Inferior parietal cortex (tissue), 1 donor: ENCODE measurements around the gene MKNK2.
"Not testable (repeated sequence)": the region's sequence is repeated elsewhere in the genome, so short reads cannot be mapped to it uniquely, and the experiment has no call there.

ENCODE experiments used
- DNase-seq: peaks from one replicate; pipeline ENCODE4 v3.0.0-alpha.2; 2016; ENCODE audit errors: extremely low spot score

The MKNK2 gene

DNA sequence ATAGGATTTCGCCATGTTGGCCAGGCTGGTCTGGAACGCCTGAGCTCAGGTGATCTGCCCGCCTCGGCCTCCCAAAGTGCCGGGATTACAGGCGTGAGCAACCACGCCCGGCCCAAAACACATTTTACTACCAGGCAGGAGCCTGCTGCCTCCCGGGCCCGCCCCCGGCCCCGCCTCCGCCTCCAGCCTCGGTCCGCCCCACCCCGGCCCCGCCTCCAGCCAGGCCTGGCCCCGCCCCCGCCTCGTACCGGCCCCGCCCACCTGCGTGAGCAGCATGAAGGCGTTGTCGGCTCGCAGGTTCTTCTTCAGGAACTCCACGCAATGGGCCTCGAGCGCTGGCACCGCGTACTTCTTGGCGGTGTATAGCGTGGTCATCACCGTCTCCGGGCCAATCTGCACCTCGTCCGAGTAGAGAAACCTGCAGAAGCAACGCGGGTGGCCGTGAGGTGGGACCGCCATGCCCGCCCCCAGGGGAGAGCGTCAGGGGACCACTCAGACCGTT lies 58.2 kb downstream of the MKNK2 start:
- no peak for DNase-seq

DNA sequence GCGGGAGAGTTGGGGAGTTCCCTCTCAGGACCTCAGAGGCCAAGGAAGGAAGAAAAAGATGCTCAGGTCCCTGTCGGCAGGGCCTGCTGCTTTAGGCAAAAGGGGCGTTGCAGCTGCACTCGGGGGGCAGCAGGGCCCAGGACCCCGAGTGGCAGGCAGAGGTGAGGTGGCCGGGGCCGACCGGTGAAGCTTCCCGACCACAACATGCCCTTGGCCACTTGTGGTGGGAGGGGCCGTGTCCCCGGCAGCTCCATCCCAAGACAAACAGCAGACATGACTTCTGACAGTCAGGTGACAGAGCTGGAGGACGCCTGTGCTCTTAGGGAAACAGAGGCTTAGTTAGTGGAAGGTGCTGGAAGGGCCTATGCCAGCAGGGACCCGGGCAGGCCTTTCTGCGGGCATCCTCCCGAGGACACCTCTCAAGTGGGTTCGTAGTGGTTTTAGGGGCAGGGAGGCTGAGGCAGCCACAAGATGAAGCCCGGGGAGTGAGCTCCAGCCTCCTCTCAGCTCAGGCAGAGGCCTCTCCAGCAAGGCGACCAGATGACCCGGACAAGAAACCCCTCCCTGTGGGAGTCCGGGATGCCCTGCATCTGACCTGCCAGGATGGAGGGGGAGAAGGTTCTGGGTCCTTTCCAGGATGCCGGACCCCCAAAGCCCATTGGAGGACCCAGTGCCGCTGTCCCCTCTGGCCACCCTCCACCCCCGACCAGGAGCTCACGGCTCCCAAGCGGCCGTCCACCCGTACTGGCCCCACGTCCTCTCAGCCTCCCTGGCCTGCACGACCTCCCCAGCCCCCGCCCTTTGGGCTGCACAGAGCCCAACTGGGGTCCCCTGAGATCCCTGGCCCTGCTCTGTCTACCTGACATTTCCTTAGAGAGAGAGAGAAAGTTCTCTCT lies 59.8 kb downstream of the MKNK2 start:
- DNase-seq, result no peak

DNA sequence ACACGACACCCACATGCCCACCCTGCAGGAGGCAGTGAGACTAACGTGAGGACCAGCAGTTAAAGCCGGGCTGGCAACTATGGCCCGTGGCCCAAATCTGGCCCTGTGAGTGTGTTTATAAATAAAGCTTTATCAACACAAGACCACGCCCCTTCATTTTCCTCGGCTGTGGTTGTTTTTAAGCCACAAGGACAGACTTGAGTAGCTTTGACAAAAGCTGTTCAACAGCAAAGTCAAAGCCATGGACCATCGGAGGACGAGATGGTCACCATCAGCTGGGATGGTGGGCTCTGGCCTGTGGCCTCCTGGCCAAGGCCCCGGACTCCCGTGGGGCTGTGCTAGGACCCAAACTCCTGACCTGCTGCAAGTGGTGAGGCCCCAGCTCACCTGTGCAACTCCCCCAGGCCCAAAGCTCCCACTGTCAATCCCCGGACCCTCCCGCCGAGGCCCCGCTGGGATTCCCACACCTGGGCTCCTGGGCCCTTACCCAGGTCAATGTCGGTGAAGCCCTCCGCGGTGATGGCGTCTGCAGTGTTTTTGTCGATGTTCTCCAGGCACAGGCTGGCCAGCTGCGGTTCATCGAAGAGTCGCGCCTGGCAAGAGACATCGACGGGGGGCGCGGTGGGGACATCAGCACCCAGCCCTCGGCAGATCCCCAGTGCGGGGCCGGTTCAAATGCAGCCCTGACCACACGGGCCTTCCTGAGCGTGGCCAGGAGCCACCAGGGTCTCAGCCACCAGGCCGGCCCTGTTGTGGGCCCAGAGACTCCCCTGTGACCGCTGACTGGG lies 60.6 kb downstream of the MKNK2 start:
- no peak for DNase-seq

DNA sequence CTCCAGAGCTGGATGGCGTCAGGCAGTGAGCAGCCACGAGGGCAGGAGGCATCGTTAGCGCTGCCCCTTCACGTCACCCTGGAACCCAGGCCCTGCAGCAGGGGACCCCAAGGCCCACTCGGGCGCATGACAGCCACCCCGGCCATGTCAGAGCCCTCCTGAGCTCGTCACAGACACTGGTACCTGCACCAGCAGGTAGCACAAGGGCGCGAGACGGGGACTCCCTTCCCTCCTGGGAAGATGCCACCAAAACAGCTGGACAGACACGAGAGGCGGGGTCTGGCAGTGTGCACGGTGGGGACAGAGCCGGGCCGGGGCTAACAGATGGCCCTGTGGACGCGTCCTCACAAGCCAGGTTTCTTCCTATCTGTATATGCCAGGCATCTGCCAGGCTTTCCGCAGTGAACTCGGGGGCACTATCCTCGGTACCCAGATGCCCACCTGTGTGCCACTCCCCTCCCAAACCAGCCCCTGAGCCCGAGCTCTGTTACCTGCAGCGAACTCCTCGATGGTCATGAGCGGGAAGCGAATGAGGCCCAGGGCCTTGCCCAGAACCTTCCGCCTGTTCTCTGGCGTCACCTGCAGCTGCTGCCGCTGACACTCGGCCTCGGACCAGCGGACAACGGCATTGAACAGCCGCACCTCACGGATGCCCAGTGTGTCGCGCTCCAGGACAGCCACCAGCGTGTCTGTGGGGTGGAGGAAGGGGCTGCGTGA lies 61.4 kb downstream of the MKNK2 start:
- no peak for DNase-seq

DNA sequence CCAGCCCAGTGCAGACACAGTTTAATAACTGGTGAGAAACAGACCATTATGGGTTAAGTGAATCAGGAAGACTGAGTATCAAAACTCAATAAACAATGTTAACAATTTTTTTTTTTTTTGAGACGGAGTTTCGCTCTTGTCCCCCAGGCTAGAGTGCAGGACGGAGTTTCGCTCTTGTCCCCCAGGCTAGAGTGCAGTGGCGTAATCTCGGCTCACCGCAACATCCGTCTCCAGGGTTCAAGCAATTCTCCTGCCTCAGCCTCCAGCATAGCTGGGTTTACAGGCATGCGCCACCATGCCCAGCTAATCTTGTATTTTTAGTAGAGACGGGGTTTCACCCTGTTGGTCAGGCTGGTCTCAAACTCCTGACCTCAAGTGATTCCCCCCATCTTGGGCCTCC lies 62.6 kb downstream of the MKNK2 start:
- not testable (repeated sequence) for DNase-seq
